ELF-1 (cell line): ENCODE results near the gene ALDH1A3.

ENCODE experiments used
- DNase-seq: peaks from one replicate; pipeline ENCODE4 v3.0.0-alpha.2; 2016; ENCODE audit warnings: low read depth, low spot score

The ALDH1A3 gene

GRCh38 chr15:100881573-100882336 lies 2.1 kb downstream of the ALDH1A3 start:
- no peak for DNase-seq

DNA sequence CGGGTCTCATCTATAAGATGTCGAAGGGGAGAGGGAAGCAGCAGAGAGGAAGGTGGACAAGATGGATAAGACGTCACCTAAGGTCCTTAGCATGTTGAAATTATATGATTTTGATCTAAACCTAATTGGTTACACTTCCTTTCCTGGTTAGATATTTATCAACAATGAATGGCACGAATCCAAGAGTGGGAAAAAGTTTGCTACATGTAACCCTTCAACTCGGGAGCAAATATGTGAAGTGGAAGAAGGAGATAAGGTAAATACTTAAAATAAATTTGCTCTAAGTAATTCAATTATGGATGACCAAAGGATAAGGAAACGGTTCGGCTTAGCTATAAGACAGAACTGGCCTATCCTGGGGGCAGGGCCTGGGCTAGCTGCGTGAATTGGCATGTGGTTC lies 5.5 kb downstream of the ALDH1A3 start:
- no peak for DNase-seq

- no peak for DNase-seq
Measured at GRCh38 chr15:100885811-100886210, 6.2 kb downstream of the ALDH1A3 start.

DNA sequence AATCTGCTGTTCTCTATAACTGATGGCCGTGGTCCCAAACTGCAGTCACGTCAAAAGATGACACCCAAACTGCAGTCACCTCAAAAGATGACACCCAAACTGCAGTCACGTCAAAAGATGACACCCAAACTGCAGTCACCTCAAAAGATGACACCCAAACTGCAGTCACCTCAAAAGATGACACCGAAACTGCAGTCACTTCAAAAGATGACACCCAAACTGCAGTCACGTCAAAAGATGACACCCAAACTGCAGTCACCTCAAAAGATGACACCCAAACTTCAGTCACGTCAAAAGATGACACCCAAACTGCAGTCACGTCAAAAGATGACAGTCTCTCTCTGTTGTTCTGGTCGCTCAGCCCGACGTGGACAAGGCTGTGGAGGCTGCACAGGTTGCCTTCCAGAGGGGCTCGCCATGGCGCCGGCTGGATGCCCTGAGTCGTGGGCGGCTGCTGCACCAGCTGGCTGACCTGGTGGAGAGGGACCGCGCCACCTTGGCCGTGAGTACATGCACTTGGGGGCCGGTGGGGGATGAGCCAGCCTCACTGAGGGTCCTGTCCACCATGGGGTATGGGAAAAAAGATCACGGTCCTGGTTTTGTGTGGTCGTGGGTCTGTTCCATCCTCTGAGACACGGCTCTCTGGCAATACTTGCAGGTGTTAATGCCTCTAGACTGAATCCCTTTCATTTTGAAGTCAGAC lies 7.7 kb downstream of the ALDH1A3 start:
- DNase-seq: no peak

DNA sequence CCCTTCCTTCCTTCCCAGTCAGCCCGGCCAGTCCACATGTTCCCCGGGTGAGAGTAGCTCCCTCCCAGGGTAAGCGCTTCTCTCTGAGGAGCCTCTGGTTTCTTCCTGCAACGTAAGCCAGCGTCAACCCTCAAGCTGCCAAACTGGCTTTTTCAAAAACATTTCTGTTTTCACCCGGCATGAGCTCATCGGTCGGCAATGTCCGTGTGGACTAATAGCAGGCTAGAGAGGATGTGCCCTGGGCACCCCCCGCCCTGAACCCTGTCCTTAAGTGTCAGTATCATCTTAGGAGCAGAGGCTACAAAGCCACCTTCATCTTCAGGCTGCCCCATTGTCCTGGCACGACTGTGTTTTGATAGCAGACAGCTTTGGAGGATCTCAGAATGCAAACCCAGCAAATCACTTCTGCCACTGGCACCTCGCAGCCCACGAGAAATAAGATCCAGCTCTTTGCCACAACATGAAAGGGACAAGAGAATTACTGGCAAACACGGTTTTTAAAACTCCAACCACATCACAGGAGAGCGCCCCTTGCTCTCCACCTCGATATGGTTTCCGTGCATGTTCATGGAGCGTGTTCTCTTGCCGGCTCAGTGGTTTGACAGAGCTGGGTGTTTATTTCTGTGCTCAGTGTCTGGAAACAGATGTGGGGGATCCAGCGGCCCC lies 9.9 kb downstream of the ALDH1A3 start:
- peak; percentile 82 for DNase-seq

DNA sequence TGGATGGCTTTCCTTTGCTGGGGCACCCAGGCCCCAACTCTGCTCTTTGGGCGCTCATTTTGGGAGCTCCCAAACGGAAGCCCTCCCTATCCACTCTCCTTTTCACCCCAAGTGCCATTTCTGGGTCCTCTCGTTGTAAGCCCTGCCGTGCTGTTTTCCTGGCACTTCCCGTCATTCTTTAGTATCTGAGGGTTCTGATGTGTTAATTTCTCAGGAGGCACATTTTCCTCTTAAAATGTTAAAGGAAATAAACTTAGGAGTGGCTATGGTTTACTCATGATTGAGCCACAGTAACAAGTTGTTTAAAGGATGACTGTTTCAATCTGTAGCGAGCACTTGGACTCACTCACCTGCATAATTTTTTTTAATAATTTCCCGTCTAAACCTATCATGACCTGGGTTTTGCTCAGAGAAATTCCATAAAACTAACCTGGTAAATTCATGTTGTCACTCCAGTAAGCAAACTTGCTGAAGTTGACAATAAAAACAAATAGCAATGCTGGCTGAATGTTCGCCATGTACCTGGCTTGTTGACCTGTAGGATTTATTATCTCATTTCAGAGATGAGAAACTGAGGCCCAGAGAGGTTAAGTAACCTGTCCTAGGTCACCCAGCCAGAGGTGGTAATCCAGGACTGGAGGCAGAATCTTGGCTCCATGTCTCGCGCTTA lies 10.6 kb downstream of the ALDH1A3 start:
- DNase-seq: no peak

GRCh38 chr15:100890850-100891249 lies 11.2 kb downstream of the ALDH1A3 start:
- no peak for DNase-seq

- DNase-seq: peak; percentile 59
Measured at GRCh38 chr15:100891307-100892012, 11.8 kb downstream of the ALDH1A3 start.

- no peak for DNase-seq
Measured at GRCh38 chr15:100892013-100892355, 12.4 kb downstream of the ALDH1A3 start.

- no peak for DNase-seq
Measured at GRCh38 chr15:100893261-100893963, 13.8 kb downstream of the ALDH1A3 start.

GRCh38 chr15:100893964-100894295 lies 14.3 kb downstream of the ALDH1A3 start:
- no peak for DNase-seq

GRCh38 chr15:100895721-100896120 lies 16.1 kb downstream of the ALDH1A3 start:
- no peak for DNase-seq

DNA sequence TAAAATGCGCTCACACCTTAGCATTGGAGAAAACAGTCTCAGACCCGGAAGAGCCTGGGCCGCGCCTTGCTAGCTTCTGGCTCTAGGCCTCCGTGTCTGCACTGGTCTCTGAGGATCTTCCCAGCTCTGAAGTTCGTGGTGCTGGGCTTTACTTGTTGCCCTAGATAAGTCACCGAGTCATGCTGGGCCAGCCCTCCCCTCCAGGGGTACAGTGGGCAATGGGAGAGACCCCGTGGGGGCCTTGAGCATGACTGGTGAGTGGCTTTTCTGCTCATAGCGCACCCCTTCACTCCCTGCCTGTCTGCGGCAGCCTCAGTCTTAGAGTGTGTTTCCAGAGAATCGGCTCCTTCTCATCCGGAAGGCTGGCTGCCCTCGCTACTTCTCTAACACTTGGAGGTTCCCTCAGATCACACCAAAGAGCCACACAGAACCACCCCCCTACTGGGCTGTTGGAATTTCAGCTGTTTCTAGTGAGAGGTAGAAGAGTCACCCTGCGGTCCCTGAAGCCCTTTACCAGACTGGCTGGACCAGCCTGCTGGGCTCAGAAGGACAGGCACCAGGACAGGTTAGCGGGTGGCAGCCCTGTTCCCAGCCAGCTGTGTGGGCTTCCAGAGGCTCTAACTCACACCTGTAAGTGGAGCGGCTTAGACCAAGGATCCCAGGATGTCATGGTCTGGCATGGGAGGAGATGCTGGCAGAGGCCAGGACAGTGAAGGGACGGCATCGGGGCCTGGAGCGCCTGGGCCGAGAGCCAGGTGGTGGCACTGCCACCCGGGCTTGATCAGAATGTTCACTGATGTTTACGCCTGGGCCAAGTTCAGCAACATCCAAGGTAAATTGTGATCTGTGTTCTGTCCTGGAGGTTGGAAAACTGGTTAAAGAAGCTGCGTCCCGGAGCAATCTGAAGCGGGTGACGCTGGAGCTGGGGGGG lies 17.9 kb downstream of the ALDH1A3 start:
- no peak for DNase-seq

GRCh38 chr15:100898152-100898490 lies 18.5 kb downstream of the ALDH1A3 start:
- DNase-seq: no peak

- DNase-seq: no peak
Measured at GRCh38 chr15:100898661-100899462, 19.2 kb downstream of the ALDH1A3 start.

DNA sequence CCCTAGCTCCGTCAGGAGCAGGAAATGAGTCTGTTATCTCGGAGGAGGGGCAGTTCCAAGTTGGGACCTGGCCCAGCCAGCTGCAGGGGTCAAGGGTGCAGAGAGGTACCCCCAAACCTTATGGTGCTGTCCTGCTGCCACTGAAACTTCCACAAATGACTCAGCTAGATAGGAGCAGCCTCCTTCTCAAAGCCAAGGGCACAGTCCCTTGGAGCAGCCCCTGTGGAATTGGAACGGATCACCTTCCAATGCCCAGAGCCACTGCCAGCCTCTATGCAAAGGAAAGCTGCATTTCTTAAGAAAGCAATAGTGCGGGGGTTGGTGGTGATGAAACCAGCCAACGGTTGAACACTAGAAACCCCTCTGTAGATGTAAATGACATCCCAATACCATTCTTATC lies 20.0 kb downstream of the ALDH1A3 start:
- DNase-seq: no peak

- DNase-seq: no peak
Measured at GRCh38 chr15:100900136-100900794, 20.6 kb downstream of the ALDH1A3 start.

- DNase-seq: peak; percentile 63
Measured at GRCh38 chr15:100900795-100901169, 21.2 kb downstream of the ALDH1A3 start.

GRCh38 chr15:100901296-100901695 lies 21.7 kb downstream of the ALDH1A3 start:
- no peak for DNase-seq
